ENCODE measurements around the gene ARMH1.
A peak's percentile ranks its signal among the peaks of the same experiment; 100 is the strongest.
"Not testable (repeated sequence)": the region's sequence is repeated elsewhere in the genome, so short reads cannot be mapped to it uniquely, and the experiment has no call there.

Gene ARMH1

GRCh38 chr1:44695671-44696070 lies 21.2 kb downstream of the ARMH1 start:
- no peak for DNase-seq (ENCODE audit: low read depth)

DNA sequence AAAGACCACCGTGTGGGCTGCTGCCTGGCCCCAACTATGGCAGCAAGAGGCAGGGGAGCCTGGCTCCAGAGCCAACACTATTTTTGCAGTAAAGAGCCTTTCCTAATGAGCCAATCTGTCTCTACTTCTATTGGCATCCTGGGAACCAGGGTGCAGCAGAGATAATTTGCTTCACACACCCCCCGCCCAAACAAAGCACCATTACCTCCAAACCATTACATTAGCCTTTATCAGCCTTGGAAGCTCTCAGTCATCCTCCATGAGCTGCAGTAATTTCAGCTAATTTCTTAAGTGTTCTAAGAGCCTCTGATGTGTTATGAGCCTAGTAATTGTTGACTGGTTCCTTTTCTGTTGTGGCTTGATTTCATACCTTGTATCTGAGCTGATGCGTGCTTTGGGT lies 21.6 kb downstream of the ARMH1 start:
- DNase-seq (ENCODE audit: low read depth) = no peak

DNA sequence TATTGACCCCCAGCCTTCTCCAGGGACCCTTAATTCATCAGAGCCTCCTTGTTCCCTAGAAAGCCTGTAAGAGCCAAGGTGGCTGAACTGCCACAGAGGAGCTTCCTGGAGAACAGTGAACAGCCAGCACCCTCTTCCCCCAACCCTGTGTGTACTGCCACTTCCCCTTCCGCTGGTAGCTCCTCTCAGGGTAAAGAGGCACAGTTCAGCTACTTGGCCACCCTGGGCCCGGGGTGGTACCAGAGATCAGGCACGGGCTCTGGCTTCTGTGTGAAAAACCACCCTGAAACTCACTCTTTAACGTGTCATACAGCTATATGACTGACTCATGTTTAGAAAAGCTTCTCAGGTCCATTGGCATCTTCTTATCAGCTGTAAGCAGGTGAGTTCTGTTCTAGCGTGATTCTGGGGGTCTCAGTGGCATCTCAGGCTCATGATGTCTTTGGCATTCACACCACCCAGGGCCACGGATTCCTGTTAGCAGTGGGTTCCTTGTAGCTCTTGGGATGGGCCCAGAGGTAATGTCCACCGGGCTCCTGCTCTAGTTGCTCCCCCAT lies 22.4 kb downstream of the ARMH1 start:
- no peak for DNase-seq (ENCODE audit: low read depth)

DNA sequence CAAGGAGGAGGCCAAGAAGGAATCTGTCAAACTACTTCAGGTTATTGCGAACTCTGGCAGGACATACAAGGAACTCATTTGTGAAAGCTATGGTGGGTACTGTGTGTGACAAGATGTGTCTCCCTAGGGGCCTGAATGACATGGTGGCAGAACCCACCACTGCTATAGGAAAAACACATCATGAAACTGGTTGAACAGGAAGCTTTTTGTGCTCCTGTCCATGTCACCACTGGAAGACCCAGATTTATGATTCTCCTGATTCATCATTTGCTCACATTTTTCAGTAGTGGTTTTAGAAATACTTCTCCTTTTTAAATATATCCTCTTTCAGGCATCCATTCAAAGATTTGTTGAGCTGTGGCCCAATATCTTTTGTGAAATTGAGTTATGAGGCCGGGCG lies 23.6 kb downstream of the ARMH1 start:
- no peak for DNase-seq (ENCODE audit: low read depth)

GRCh38 chr1:44699375-44699774 lies 24.9 kb downstream of the ARMH1 start:
- not testable (repeated sequence) for DNase-seq (ENCODE audit: low read depth)

DNA sequence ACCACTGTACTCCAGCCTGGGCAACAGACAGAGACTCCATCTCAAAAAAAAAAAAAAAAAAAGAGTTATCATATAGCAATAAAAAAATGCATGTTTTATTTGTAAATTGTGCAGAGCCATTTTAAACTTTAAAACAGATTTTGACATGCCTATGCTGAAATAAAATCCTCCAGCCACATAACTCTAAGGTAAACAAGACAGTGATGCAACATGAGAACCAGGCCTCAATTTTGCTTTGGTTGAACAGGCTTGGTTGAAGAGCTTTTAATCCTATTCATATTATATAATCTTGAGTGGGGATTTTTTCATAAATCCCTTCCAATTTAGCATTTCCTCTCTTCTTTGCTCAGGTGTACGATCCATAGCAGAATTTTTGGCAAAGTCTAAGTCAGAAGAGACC lies 26.1 kb downstream of the ARMH1 start:
- DNase-seq (ENCODE audit: low read depth) = no peak

DNA sequence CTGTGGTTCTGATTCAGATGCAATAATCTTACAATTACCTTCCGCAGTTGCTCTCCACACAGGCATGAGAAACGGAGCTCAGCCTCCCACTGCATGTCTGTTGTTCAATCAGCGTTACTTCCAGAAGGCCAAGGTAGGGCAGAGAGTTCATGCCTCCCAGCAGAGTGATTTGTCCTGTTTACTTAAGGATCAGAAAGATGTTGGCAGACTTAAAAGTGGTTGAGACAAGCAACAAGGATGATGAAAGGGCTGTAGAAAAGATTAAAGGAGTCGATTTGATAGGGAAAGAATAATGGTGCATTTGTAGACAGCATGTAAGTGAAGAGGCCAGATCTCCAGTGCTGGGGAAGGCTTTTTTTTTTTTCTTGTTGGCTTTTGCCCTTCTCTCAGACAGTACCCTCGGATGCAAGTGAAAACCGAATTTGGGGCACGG lies 26.6 kb downstream of the ARMH1 start:
- no peak for DNase-seq (ENCODE audit: low read depth)

DNA sequence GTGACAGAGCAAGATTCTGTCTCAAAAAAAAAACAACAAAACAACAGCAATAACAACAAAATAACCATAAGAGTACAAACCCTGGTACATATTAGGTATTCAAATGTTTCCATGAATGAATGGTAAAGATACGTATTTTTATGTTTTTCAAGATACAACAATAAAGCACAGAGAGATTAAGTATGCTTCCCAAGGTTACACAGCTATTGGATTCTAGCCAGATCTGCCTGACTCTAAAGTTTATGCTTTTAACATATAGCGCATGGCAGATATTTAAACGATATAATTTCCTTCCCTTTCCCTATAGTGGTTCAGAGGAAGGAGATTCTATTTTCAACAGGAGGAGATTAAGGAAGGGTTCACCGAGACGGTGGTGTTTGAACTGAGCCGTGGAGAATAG lies 31.0 kb downstream of the ARMH1 start:
- no peak for DNase-seq (ENCODE audit: low read depth)

GRCh38 chr1:44705938-44706337 lies 31.4 kb downstream of the ARMH1 start:
- DNase-seq (ENCODE audit: low read depth) = no peak

GRCh38 chr1:44707112-44707881 lies 32.8 kb downstream of the ARMH1 start:
- peak; percentile 81 for DNase-seq (ENCODE audit: low read depth)

DNA sequence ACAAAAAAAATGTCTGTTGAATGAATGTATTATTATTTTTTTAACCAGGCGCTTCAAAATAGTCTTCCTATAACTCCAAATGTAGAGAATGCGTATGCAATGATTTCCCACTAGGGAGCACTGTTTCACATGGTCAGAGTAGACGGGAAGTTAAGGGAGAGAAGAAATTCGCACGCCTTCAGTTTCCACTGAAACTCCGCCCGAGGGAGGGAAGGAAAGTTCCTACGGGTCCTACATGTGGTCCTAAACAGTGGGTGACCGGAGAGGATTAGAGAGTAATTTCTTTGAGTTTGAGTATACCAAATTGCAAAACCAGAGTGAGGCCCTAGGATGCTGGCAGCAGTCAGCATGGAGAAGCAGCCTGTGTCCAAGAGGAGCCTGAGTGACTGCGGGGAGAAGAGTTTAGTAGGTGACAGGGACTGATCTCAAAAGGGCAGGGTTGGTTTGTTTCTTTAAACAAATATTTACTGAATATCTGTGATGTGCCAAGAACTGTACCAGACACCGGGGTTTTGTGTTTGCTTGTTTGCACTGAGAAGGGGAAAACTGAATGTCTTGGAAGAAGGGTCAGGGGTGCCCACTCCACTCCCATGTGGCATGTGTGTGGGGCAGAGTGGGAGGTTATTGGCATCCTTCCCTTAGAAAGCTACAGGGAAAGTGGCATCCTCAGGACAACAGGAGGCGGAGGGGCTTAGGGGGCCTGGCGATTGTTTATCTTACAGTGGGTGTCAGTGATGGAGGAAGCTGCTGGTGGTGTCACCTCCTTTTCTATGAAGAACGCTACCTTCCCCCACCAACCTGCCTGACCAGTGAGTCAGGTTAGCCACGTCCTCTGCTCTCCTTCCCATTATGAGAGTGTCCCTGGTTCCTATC lies 33.7 kb downstream of the ARMH1 start:
- DNase-seq (ENCODE audit: low read depth) = no peak

- DNase-seq (ENCODE audit: low read depth) = no peak
Observed at GRCh38 chr1:44713321-44713781, 38.8 kb downstream of the ARMH1 start.

DNA sequence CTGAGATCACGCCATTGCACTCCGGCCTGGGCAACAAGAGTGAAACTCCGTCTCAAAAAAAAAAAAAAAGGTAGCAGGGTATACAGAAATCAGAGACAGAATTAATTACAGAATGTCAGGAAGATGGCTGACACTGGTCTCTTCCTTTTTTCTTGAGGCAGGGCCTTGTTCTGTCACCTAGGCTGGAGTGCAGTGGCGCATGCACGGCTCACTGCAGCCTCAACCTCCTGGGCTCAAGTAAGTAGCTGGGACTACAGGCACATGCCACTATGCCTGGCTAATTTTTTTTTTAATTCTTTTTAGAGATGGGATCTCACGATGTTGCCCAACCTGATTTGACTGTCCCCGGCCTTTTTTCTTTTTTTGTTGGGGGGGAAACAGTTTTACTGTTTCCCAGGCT lies 40.0 kb downstream of the ARMH1 start:
- DNase-seq (ENCODE audit: low read depth) = no peak

DNA sequence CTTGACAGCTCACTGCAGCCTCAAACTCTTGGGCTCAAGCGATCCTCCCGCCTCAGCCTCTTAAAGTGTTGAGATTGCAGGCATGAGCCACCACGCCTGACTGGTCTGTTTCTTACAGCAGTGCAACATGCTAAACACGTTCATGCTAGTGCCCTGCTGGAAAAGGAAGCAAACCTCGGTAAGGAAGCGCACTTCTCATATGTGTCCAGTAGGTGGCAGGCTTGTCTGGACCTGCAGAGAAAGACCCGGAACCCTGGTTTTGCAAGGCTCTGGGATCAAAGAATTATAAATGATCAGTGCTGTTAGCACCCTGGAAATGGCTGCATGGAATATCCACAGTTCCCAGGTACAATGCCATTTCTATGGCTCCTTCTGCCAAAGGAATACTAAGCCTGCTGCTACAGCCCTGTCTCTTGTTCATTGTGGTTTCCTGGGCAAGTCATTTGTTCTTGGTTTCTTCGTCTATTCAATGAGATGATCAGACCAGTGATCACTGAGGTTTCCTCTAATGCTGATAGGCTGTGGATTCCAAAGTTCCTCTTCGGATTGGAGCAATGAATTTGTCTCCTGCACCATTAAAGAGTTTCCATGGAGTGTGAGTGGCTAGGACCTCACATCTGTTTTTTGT lies 40.5 kb downstream of the ARMH1 start:
- peak; percentile 63 for DNase-seq (ENCODE audit: low read depth)

- no peak for DNase-seq (ENCODE audit: low read depth)
Observed at GRCh38 chr1:44717156-44717555, 42.6 kb downstream of the ARMH1 start.

DNA sequence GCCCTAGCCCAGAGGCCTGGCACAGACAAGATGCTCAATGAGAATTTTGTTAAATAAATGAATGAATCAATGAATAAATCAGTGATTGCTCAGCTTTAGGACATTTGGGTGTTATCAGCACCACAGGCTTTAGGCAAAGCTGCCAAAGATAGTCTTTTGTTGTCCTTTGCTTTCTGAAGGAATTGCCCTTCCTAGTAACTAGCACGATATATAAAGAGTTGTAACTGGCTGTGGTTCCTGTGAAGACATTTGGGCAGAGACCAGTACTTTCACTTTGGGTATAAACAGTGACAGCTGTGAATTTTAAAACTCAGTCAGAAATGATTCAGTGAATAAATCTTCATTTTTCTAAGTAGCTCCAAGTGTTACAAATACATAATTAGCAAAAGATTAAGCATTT lies 43.1 kb downstream of the ARMH1 start:
- DNase-seq (ENCODE audit: low read depth) = no peak

- no peak for DNase-seq (ENCODE audit: low read depth)
Observed at GRCh38 chr1:44718091-44718490, 43.6 kb downstream of the ARMH1 start.

- DNase-seq (ENCODE audit: low read depth) = no peak
Observed at GRCh38 chr1:44719318-44719717, 44.8 kb downstream of the ARMH1 start.

DNA sequence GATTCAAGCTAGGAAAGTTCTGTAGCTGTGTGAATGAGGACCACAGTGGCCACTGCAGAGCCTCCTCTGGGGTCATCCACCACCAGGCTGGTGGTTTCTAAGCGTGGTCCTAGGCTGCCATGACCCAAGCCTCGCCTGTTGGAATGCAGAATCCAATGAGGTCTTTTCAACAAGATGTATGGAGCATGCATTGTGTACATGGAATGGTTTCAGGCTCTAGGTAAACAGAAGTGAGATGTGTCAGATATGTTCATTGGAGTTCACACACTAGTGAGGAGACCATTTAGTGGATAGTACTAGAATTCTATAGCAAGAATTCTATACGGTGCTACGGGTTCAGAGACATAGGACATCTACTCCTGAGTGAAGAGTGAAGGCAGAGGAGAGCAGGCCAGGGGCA lies 45.8 kb downstream of the ARMH1 start:
- no peak for DNase-seq (ENCODE audit: low read depth)

DNA sequence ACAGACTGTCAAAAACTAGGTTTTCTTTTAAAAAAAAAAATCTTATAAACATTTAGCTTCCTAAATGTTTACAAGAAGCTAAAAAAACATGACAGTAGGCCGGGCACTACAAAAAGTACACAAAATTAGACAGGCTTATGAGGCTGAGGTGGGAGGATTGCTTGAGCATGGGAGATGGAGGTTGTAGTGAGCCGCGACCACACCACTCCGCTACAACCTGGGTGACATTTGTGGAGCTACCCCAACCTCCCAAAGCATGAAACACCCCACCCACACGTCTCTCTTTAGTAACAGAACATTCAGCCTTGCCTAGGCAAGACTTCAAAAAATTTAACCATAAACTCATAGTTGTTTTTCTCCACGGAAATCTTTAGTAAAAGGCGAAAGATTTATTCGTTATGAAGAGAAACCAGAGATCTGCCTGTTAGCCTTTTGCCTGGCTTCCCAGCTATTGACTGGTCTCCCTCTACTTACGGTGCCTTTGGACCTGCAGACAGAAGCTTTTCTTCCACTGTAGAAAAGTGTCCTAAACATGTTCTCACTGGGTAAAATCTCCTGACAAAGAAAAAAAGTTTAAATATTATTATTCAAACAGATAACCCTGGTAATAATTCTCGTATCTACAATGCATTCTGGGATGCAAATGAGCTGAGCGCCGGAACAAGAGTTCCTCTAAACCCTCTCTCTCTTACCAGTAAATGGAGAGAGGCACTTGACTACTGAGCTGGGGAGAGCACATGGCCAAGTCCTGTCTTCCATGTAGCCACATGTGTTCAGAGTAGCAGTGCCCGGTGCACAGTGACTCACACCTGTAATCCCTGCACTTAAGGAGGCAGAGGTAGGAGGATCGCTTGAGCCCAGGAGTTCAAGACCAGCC lies 47.2 kb downstream of the ARMH1 start:
- peak; percentile 61 for DNase-seq (ENCODE audit: low read depth)

- DNase-seq (ENCODE audit: low read depth) = no peak
Observed at GRCh38 chr1:44723064-44723463, 48.5 kb downstream of the ARMH1 start.

Measured in fibroblast of the conjunctiva (primary cell).